BE2C (cell line): ENCODE data around the gene TCERG1L.

Source experiments
- DNase-seq: peaks from one replicate; pipeline ENCODE4 v3.0.0-alpha.2; 2020
- H3K27me3 ChIP-seq: fragments of 250-450 bp; sonication (Bioruptor Pico); 2 replicates; pipeline ENCODE4 v1.5.1; 2020; ENCODE audit warnings: mild to moderate bottlenecking
- H3K36me3 ChIP-seq: fragments of 250-450 bp; sonication (Bioruptor Pico); 2 replicates; pipeline ENCODE4 v1.5.1; 2020; ENCODE audit warnings: mild to moderate bottlenecking
- H3K4me1 ChIP-seq: fragments of 250-450 bp; sonication (Bioruptor Pico); 2 replicates; pipeline ENCODE4 v1.5.1; 2020
- H3K4me3 ChIP-seq: 2 replicates; pipeline ENCODE4 v1.5.1; 2011; ENCODE audit warnings: low read depth, low read length
- H3K9me3 ChIP-seq: fragments of 250-450 bp; sonication (Bioruptor Pico); 2 replicates; pipeline ENCODE4 v1.5.1; 2020
- TF ChIP-seq, protein P1 (sequence below): IDR thresholded peaks from 2 replicates; pipeline ENCODE4 v1.5.1; 2012; ENCODE audit warnings: mild to moderate bottlenecking, low read depth, low read length

The TCERG1L gene

DNA sequence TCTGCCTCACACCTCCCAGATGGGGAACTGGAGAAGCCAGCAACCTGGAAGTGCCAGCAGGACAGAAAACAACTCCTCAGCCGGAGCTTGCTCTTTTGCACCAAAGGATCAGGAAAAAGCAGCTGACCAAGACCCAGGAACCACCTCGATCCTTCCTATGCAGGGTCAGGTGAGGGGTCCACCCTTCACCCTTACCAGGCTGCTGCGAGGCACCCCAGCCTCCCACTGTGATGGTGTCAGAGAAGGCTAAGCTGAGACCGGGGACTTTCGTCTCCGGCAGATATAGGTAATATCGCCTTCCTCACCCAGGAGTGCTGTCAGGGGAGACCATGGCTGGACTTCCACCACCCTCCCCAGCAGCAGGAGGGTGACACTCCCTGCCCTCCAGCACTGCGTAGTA is 254.7 kb downstream of the TCERG1L start:
- no peak for DNase-seq
- no peaks in the 10 kb centered on the region for H3K9me3 ChIP-seq
- H3K4me3 ChIP-seq = no peak overlapping the region
- TF ChIP-seq, protein P1, sequence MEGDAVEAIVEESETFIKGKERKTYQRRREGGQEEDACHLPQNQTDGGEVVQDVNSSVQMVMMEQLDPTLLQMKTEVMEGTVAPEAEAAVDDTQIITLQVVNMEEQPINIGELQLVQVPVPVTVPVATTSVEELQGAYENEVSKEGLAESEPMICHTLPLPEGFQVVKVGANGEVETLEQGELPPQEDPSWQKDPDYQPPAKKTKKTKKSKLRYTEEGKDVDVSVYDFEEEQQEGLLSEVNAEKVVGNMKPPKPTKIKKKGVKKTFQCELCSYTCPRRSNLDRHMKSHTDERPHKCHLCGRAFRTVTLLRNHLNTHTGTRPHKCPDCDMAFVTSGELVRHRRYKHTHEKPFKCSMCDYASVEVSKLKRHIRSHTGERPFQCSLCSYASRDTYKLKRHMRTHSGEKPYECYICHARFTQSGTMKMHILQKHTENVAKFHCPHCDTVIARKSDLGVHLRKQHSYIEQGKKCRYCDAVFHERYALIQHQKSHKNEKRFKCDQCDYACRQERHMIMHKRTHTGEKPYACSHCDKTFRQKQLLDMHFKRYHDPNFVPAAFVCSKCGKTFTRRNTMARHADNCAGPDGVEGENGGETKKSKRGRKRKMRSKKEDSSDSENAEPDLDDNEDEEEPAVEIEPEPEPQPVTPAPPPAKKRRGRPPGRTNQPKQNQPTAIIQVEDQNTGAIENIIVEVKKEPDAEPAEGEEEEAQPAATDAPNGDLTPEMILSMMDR = no peak
- H3K4me1 ChIP-seq = no peaks in the 10 kb centered on the region
- H3K27me3 ChIP-seq = no peaks in the 10 kb centered on the region
- no peaks in the 10 kb centered on the region for H3K36me3 ChIP-seq

DNA sequence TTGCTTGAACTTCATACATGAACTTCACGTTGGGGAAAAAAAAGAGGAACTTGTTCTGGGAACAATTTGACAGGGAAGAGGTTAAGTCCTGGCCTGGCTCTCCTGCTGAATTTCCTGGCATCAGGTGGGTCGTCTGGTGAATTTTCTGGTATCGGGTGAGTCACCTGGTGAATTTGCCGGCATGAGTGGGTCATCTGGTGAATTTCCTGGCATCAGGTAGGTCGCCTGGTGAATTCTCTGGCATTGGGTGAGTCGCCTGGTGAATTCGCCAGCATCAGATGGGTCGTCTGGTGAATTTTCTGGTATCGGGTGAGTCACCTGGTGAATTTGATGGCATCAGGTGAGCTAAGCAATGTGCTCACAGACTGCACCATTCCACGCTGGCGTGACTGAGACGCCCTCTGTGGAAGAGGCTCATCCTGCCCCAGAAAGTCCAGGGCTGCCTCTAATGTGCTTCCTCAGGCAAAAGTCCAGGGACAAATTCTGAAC is 255.4 kb downstream of the TCERG1L start:
- Histone ChIP-seq H3K36me3 (no peaks in the 10 kb centered on the region), H3K4me3 (no peak overlapping the region), H3K4me1 (no peaks in the 10 kb centered on the region), H3K27me3 (no peaks in the 10 kb centered on the region), H3K9me3 (no peaks in the 10 kb centered on the region)
- no peak for DNase-seq
- TF ChIP-seq, protein P1 = no peak

DNA sequence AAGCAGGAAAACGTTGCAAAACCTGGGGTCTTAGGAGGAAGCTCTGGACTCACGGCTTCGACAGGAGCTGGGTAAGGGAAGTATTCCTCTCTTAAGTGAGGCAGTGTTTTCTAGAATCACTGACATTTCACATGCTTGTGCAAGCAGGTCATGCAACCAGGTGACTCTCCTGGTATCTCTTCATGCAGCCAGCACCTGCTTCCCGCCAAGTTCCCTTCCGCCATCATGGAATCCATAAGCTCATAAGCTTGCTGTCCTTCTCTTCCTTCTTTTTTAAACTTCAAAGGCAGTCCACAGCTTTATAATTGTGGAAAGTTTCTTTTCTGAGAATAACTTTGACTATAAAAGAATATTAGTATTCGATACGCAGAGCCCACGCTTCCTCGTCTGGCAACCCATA is 256.1 kb downstream of the TCERG1L start:
- no peaks in the 10 kb centered on the region for H3K4me1 ChIP-seq
- H3K36me3 ChIP-seq = no peaks in the 10 kb centered on the region
- TF ChIP-seq, protein P1 = no peak
- H3K9me3 ChIP-seq = no peaks in the 10 kb centered on the region
- no peak overlapping the region for H3K4me3 ChIP-seq
- DNase-seq = no peak
- no peaks in the 10 kb centered on the region for H3K27me3 ChIP-seq

DNA sequence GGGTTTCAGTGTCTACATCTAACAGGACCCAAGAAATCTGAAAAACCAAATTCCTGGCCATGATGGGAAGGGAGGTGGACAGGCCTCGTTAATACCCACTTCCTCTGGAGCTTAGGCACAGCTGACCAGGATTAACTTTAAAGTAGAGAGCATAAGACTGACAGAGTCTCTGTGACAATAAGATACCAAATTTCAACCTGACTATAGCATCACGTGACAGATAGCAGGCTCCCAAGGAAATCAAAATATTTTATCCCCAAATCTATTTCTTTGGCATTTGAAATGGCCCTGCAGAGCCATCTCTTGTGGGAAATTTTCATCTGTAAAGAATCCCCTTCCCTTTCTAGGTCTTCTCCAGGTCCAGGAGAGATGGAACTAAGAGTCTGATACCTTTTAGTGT is 258.3 kb downstream of the TCERG1L start:
- no peak for DNase-seq
- no peaks in the 10 kb centered on the region for H3K4me1 ChIP-seq
- H3K36me3 ChIP-seq = no peaks in the 10 kb centered on the region
- no peaks in the 10 kb centered on the region for H3K27me3 ChIP-seq
- H3K9me3 ChIP-seq = no peaks in the 10 kb centered on the region
- TF ChIP-seq, protein P1 = no peak
- H3K4me3 ChIP-seq = no peak overlapping the region

DNA sequence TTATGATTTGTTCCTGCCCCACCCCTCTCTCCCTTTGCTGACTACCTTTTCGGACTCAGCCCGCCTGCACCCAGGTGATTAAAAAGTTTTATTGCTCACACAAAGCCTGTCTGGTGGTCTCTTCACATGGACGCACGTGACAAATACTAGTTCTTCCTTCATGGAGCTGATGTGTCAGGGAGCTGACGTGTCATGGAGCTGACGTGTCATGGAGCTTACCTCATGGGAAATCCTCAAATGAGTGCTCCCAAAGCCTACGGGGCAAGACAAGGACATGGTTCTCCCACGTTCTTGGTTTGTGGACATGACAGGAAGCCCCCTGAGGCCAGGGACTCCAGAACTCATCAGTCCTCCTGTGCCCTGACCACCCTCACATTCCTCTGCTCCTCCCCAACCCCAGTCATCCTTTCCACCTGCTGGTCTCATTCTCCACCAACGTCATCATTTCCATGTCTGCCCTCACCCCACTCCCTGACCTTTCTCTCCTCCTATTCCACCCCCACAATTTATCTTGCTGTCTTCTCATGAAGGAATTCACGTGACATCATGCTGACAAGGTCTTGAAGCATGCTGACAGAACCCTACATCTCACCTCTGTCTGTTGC is 261.3 kb downstream of the TCERG1L start:
- DNase-seq = no peak
- no peak overlapping the region for H3K4me3 ChIP-seq
- H3K4me1 ChIP-seq = no peaks in the 10 kb centered on the region
- H3K36me3 ChIP-seq = no peaks in the 10 kb centered on the region
- TF ChIP-seq, protein P1 = no peak
- no peaks in the 10 kb centered on the region for H3K9me3 ChIP-seq
- H3K27me3 ChIP-seq = no peaks in the 10 kb centered on the region

DNA sequence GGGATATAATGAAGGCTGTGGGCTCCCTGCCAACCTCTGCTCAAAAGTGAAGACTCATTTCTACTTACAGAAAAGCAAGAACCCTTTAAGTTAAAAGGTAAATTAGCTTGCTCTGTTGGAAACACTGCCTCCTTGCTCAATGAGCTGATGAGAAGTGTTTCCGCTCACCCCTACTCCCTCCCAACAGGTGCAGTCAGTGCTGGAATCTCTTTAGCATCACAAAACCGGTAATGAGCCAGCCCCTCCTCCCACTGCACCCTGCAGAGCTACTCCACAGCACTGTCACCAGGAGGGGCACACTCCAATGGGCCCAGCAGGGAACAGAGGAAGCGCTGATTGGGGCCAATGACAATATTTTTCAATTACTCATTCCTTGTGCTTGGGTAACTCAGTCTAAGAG is 262.5 kb downstream of the TCERG1L start:
- no peaks in the 10 kb centered on the region for H3K4me1 ChIP-seq
- no peaks in the 10 kb centered on the region for H3K9me3 ChIP-seq
- TF ChIP-seq, protein P1 = no peak
- H3K4me3 ChIP-seq = no peak overlapping the region
- DNase-seq = no peak
- H3K27me3 ChIP-seq = no peaks in the 10 kb centered on the region
- H3K36me3 ChIP-seq = no peaks in the 10 kb centered on the region
